ENCODE results near the gene OTOG.

DNA sequence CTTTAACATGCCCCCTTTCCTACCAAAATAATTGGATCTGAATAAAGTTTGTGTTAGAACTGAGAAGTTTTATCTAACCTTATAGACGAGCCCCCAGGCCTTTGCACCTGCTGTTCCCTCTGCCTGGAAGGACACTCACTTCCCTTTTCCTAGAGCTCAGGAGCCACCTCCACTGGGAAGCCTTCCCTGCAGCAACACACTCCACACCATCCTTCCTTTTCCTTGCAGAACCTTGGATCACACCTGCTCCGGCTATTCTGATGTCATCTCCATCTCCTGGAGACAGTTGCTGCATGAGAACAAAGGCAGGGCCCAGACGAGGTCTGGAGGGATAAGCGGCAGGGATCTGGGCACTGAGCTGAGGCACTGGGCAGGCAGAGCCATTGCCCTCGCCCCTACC, 149.7 kb downstream of the OTOG start:
- TF ChIP-seq SP1 (IDR thresholded peaks at IDR 0.05) (no peak), NFRKB (IDR thresholded peaks at IDR 0.05) (no peak)
- TF ChIP-seq, protein P1, sequence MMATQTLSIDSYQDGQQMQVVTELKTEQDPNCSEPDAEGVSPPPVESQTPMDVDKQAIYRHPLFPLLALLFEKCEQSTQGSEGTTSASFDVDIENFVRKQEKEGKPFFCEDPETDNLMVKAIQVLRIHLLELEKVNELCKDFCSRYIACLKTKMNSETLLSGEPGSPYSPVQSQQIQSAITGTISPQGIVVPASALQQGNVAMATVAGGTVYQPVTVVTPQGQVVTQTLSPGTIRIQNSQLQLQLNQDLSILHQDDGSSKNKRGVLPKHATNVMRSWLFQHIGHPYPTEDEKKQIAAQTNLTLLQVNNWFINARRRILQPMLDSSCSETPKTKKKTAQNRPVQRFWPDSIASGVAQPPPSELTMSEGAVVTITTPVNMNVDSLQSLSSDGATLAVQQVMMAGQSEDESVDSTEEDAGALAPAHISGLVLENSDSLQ (IDR thresholded peaks at IDR 0.05), result no peak

All from HEK293T (cell line).